ENCODE results near the gene UNC5C.
"Not testable (repeated sequence)": the region's sequence is repeated elsewhere in the genome, so short reads cannot be mapped to it uniquely, and the experiment has no call there.

UNC5C gene

GRCh38 chr4:95161781-95162469 is 386.8 kb downstream of the UNC5C start:
- DNase-seq: no peak

GRCh38 chr4:95159384-95159783 is 389.4 kb downstream of the UNC5C start:
- DNase-seq: no peak

DNA sequence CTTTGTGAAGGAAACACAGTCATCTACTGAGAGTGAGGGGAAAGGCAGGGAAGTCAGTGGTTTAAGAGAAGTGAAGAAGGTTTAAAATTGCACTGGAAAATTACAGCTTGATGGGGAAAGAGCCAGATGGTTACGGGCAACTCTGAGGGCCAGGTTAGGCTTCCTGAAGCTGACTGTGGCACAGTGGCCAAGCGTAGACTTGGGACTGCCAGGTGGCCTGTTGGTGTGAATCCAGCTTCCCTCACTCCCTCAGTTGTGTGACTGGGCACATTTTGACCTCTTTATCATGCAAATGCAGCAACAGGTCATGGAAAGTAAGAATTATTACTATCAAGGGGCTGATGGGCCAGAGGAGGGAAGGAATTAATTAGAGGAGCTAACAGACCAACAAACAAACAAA is 390.1 kb downstream of the UNC5C start:
- no peak for DNase-seq

GRCh38 chr4:95158045-95158444 is 390.7 kb downstream of the UNC5C start:
- DNase-seq: no peak

GRCh38 chr4:95157596-95157995 is 391.2 kb downstream of the UNC5C start:
- DNase-seq: no peak

DNA sequence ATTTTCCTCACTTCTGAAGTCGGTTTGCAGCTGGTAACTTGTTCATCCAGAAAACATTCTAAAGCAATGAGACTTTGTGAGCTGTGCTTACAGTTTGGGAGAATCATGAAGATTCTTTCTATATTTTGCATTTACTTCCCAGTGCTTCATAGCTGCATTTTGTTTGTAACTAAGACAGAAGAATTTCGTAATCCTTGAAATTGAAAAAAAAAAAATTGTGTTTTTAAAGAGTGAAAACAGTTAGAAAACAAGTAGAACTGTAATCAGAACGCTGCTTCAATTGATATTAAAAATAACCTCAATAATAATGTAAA is 392.4 kb downstream of the UNC5C start:
- DNase-seq: no peak

- no peak for DNase-seq
Observed at GRCh38 chr4:95155759-95156451, 392.9 kb downstream of the UNC5C start.

GRCh38 chr4:95153182-95153581 is 395.6 kb downstream of the UNC5C start:
- no peak for DNase-seq

DNA sequence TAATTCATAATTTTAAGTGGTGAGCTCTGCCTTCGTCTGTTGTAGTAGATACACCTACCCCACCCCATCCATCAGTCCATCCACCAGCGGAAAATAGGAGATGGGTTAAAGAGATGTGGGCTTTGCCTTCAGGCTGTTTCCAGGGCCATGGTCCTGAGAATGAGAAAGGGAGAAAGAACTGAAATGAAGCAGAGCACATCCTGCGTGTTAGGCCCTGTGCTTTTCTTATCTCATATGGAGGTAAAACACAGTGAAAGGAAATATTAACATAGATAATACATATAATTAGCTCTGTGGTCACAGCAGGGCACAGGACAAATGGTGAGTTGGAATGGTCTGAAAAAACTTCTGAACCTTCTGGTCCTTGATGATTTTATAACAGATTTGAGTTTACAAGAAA is 397.5 kb downstream of the UNC5C start:
- no peak for DNase-seq

GRCh38 chr4:95142932-95143331 is 405.8 kb downstream of the UNC5C start:
- no peak for DNase-seq

- DNase-seq: no peak
Observed at GRCh38 chr4:95141361-95141760, 407.4 kb downstream of the UNC5C start.

- DNase-seq: not testable (repeated sequence)
Observed at GRCh38 chr4:95139424-95139823, 409.3 kb downstream of the UNC5C start.

- DNase-seq: not testable (repeated sequence)
Observed at GRCh38 chr4:95134016-95134415, 414.8 kb downstream of the UNC5C start.

- no peak for DNase-seq
Observed at GRCh38 chr4:95129821-95130311, 418.9 kb downstream of the UNC5C start.

DNA sequence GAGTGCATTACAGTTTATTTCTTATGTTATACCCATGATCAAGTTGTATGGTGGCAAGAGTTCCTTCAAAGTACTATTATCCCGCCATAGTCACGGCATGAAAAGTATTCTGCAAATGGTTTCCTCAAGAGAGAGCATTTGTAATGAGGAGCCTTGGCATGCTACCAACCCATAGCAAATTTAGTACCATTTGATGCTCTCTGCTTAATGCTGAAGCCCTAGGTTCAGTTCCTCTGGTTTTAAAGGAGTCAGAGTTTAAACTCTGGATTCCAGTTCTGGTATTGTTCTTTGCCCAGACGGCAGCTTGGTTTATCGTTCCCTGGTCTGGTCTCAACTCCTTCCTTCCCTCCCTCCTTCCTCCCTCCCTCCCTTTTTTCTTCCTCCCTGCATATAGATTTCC is 419.7 kb downstream of the UNC5C start:
- DNase-seq: no peak

GRCh38 chr4:95124906-95125504 is 423.8 kb downstream of the UNC5C start:
- DNase-seq: no peak

DNA sequence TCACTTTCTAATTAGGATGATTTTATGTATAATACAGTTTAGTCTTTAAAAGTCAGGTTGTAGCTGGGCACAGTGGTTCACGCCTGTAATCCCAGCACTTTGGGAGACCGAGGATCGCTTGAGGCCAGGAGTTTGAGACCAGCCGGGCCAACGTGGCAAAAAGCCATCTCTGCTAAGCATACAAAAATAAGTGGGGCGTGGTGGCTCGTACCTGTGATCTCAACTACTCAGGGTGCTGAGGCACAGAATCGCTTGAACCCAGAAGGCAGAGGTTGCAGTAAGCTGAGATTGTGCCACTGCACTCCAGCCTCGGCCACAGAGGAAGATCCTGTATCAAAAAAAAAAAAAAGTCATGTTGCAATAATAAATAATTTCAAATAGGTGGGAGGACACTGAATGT is 426.8 kb downstream of the UNC5C start:
- no peak for DNase-seq

- DNase-seq: no peak
Observed at GRCh38 chr4:95120456-95120855, 428.3 kb downstream of the UNC5C start.

DNA sequence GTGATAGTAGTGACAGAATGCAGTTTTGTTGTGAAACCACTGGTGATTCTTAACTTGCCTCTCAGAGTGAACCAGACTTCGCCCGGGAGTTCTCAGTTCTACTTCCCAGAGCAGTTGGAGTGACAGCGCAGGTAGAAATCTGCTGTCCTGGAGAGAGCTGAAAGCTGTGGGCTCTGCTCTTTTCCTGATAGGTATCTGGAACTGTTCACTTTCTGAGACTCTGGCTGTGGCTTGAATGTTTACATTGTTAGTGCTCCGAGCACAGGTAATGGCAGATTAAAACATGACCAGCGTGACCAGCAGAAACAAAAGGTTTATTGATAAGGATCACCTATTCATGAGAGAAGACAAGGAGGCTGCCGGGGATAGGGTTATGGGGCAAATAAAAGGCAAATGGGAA is 430.3 kb downstream of the UNC5C start:
- DNase-seq: no peak

DNA sequence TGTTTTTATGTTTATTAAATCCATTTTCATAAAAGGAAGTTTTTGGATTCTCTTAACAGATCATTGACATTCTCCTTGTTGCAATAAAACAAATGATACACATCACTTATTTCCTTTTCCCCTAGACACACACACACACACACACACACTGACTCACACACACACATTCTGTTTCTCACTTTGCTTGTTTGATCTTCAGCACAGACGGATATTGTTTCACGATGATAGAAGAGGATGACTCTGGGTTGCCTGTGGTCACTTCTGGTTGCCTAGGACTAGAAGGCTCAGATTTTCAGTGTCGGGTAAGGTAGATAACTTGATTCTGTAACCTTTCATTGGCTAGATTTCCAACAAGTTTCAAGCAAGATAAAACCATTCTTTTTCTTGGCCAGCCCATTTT is 434.3 kb downstream of the UNC5C start:
- DNase-seq: no peak

Measured in stimulated activated CD4-positive, alpha-beta T cell treated with anti-CD3 and anti-CD28 coated beads, Interleukin-2, amount 100 ng/mL, for 48 hours (primary cell).